GM18951 (cell line): Measurements from ENCODE around the gene KIAA1549.
"Not testable (repeated sequence)": the region's sequence is repeated elsewhere in the genome, so short reads cannot be mapped to it uniquely, and the experiment has no call there.

Experiments used
- POLR2A ChIP-seq: IDR thresholded peaks from 4 replicates; pipeline ENCODE4 v1.6.1; 2011; ENCODE audit warnings: mild to moderate bottlenecking; ENCODE audit not compliant: insufficient read length, insufficient read depth; ENCODE audit errors: extremely low read depth
- in situ Hi-C: fragments of 300-500 bp; cut with MboI; formaldehyde crosslinking; loops from one replicate; pipeline ENCODE4 v1.12.0; 2022; ENCODE audit warnings: low sequenced_read_pairs, mixed read lengths, inconsistent platforms; ENCODE audit not compliant: unreplicated experiment

KIAA1549 gene

DNA sequence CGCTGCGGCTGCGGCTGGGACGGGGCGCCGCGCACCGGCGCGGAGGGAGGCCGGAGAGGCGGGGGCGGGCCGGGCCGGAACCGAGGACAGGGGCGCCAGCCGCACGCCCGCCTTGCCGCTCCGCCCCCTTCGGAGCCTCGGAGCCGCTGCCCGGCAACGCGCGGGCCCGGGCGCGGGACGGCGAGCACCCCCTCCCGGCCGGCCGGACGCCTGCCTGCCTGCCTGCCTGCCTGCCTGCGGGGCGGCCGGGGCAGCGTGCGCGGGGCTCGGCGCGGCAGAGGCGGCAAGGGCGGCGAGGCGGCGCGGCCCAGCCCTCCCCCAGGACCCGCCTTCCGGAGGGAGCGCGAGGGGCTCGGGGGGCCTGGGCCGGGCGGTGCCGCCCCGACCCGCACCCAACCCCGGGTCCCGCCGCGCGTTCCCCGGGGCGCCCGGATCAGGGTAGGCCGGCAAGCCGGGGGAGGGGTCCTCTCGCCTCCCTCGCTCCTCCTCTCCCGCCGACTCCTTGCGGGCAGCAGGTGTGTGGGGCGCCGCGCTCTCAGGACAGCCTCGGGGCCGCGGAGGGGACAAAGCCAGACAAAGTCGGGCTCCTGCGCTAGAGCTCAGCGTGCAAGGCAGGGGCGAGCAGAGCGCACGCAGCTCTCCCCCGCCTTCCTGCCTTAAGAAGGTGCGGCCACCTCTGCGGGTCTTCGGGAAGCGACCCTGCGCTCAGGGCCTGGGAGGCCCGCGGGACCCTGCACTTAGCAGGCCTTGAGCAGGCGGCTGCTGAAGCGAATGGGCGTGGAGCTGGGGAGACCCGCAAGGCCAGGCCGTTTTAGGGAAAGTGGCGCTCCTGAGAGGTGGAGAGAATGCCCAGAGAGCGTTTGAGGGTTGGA lies at the start of gene KIAA1549:
TSS of gene KIAA1549 (minus strand) at position 58 of the 872 bp plus-strand sequence. CDS start 120 bp downstream, outside the sequence.
- in situ Hi-C loops: no loop called here
- no peak for TF ChIP-seq POLR2A

DNA sequence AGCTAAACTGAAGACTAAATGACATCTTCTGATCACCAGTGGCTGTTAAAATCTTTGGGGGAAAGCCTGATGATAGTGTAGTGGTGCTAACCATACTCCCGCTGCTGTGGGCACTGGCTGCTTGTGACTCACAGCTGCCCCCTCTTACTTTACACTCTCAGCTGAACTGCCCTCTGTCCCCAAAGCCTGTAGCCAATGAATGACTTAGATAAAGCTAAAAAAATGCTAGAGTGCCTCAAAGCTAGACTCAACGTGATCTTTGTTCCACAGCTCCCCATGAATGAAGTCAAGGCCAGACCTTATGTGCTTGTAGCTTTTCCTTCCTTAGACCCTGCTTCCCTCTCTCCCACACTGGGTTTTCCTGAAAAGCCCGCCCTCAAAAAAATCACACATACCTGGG lies 48.2 kb upstream of the KIAA1549 start:
- TF ChIP-seq POLR2A: no peak
- in situ Hi-C loops: no loop called here

GRCh38 chr7:139026551-139026950 lies 45.4 kb upstream of the KIAA1549 start:
- no peak for TF ChIP-seq POLR2A
- in situ Hi-C loops: no loop called here

- in situ Hi-C loops: not testable (repeated sequence)
Measured at GRCh38 chr7:139025861-139026260, 44.7 kb upstream of the KIAA1549 start.

DNA sequence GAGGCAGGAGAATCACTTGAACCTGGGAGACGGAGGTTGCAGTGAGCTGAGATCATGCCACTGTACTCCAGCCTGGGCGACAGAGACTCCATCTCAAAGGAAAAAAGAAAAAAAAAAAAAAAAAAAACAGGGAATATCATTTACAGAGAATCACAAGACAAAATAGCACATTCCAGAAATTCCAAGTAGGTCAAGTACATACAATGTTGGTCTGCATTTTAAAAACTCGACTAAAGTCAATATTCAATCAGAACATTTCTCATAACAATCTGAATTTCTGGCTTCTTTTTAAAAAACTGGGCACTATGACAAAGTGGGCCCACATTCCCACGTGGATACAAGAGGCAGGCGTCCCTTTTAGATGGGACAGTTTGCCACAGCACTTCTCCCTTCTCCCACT lies 41.9 kb upstream of the KIAA1549 start:
- in situ Hi-C loops: no loop called here
- TF ChIP-seq POLR2A: no peak

GRCh38 chr7:139022286-139022685 lies 41.1 kb upstream of the KIAA1549 start:
- in situ Hi-C loops: no loop called here
- no peak for TF ChIP-seq POLR2A

DNA sequence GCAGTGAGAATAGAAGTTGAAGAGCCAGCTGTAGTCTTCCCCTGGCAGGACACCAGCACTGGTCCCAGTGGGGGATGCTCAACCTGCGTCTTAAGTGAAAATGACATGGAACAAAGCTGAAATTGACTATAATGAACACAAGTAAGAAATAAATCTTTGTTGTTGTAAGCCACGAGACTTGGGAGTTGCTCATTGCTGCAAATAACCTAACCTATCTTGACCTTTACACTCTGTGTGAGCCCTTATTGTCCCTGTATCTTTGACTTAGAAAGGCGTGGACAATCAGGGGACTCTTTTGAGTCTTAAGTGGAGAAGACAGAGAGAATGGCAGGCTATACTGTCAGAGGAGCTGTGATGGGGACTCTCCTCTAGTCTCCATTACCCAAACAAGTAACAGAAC lies 37.7 kb upstream of the KIAA1549 start:
- no peak for TF ChIP-seq POLR2A
- in situ Hi-C loops: no loop called here

DNA sequence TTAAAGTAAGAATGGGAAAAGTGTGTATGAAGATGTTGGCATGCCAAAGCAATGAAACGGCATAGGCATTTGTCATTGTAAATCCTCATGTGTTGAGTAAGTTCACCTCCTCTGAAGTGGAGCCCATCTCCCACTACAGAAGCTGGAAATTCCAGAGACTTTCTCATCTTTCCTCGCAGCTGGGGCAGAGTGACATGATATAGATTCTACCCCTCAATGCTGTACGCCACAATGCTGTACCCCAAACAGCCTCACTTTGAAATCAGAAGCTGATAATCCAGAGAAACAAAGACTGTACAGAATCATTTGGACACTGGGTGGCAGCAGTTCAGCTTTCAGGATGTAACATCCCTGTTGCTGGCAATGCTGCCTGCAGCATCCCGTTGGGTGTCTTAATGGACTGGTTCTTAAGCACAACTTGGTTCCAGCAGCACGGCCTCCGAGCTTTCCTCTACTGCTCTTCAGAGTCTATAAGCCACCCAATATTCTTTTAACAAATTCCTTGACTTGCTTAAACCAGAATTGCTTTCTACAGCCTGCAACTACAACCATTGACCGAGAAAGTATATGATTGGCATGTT lies 35.8 kb upstream of the KIAA1549 start:
- in situ Hi-C loops: no loop called here
- TF ChIP-seq POLR2A: no peak

GRCh38 chr7:139011373-139011772 lies 30.2 kb upstream of the KIAA1549 start:
- TF ChIP-seq POLR2A: no peak
- in situ Hi-C loops: no loop called here

DNA sequence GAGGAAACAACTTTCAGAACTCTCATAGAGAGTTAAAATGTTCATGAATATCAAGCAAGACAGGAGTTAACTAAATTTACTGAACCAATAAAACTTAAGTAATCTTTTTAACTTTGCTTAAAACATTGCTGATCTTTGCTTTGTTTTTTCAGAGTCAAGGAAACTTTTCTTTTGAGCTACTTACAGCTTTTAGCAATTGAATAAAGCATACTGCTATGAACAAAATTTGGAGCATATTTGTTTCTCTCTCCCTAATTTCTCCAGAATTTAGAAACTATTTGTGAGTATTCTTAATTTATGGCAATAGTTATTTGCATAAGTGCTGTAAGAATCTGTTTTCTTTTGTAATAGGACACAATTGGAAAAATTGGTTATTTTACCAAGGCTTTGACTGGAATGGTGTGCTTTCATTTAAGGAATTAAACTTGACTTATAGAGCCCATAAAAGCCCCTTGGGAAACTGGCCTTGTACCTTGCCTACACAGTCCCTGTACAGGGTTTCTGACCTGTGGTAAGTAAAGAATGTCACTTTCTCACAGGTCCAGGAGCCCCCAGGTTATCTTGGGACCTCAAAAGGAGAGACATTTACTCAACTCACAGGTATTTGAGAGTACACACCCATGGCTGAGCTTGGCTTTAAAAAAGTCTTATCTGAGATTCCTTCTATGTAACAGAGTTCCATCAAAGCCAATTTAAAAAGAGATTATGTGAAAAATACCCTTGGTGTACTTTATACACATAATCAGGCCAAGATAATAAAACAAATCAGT lies 23.3 kb upstream of the KIAA1549 start:
- in situ Hi-C loops: no loop called here
- no peak for TF ChIP-seq POLR2A

- TF ChIP-seq POLR2A: no peak
- in situ Hi-C loops: no loop called here
Measured at GRCh38 chr7:138999414-138999813, 18.2 kb upstream of the KIAA1549 start.

DNA sequence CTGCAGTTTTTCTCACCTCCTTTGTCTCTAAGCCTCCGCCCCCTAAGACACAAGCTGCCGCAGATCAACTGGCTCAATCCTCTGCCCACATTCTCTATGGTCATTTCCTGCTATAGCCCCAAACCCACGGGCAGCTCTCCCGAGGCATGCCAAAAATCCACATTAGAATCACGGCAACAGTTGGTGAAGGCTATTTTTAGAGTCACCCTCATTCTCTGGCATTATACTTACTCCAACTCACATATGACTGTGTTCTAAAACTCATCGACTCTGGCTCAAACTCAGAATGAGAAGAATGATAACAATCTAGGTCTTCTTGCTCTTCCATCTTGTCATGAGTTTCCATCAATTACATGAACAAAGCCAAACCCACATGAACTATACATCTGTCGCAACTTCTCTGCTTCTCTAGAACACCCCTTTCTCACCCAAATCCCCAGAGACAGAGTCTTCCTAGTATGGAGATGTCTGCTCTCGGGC lies 10.9 kb upstream of the KIAA1549 start:
- TF ChIP-seq POLR2A: no peak
- in situ Hi-C loops: no loop called here

DNA sequence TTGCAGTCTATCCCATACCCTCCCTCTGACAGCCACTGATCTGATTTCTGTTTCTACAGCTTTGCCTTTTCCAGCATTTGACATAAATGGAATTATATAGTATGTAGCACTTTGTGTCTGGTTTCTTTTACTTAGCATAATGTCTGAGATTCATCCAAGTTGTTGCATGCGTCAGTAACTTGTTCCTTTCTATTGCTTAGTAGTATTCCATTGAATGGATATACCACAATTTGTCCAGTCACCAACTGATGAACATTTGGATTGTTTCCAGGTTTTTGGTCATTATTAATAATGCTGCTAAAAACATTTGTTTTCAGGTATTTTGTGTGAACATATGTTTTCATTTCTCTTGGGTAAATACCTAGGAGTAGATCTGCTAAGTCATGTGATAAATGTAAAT lies 6.5 kb upstream of the KIAA1549 start:
- no peak for TF ChIP-seq POLR2A
- in situ Hi-C loops: no loop called here

DNA sequence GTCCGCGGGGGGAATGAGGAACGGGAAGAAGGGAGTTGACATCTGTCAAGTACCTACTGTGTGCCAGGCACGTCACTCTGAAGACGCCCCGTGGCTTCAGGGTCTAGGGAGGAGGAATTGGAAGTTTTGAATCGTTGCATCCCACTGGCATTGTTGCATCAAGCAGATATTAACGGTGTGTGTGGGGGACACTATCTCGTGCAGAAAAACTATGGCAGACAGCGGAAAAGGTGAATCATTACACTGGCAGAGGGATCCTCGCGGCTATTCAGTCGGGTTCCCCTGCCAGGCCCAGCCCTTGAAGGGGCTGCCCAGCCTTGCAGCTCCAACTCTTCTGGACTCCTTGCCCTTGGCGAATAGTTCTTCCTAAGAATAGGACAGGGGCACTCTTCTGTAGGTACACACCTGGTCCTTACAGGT lies 1.0 kb upstream of the KIAA1549 start:
- in situ Hi-C loops: no loop called here
- no peak for TF ChIP-seq POLR2A
